IMR-90 (cell line): ENCODE data around the gene FAM47E. TPM values are rescaled to one million over a fixed set of nuclear protein-coding genes. Genes with fewer than 3 reads are reported as not detected.

ENCODE experiments used
- ATAC-seq: fragments of 200-7000 bp; cut with Tn5 transposase; 2 replicates; pipeline ENCODE4 v1.9.1; 2020; ENCODE audit warnings: low read depth, mild to moderate bottlenecking, moderate library complexity
- BruUV-seq: library from RNA; stranded (reverse); fragments of 400-500 nt; replicated peaks from 2 replicates; lab custom pipeline; 2021; lab: Mats Ljungman, UMichigan
- CTCF ChIA-PET: fragments of 300-600 bp; formaldehyde crosslinking; extraction: SDS; loops from one replicate; lab custom pipeline; 2021; ENCODE audit warnings: antibody characterized with exemption; lab: Yijun Ruan, JAX
- POLR2A ChIA-PET: fragments of 300-600 bp; sonication (Branson Sonifier 250); formaldehyde crosslinking; loops from one replicate; lab custom pipeline; 2022; ENCODE audit warnings: antibody characterized with exemption; ENCODE audit not compliant: unreplicated experiment; lab: Charles Lee
- DNase-seq: peaks from one replicate; pipeline ENCODE4 v3.0.0; 2013
- H2AFZ ChIP-seq: replicated peaks from 2 replicates; pipeline ENCODE3; 2013; ENCODE audit warnings: low read length, mild to moderate bottlenecking; ENCODE audit not compliant: poor library complexity
- H2AK5ac ChIP-seq: 2 replicates; pipeline ENCODE4 v1.6.1; 2013; ENCODE audit warnings: low read depth, low read length, inconsistent platforms
- H2AK9ac ChIP-seq: replicated peaks from 2 replicates; pipeline ENCODE3; 2013; ENCODE audit warnings: mild to moderate bottlenecking, low read depth, low read length, moderate library complexity; ENCODE audit not compliant: poor library complexity
- H2BK120ac ChIP-seq: 2 replicates; pipeline ENCODE4 v1.6.1; 2013; ENCODE audit warnings: low read depth, low read length, inconsistent platforms
- H2BK15ac ChIP-seq: 3 replicates; pipeline ENCODE4 v1.6.1; 2013; ENCODE audit warnings: low read depth, low read length, inconsistent platforms
- H2BK20ac ChIP-seq: 2 replicates; pipeline ENCODE4 v1.6.1; 2013; ENCODE audit warnings: low read depth, mild to moderate bottlenecking, inconsistent platforms, low read length, moderate library complexity
- H2BK5ac ChIP-seq: 2 replicates; pipeline ENCODE4 v1.6.1; 2013; ENCODE audit warnings: mild to moderate bottlenecking, low read depth, low read length, inconsistent platforms; ENCODE audit not compliant: poor library complexity, severe bottlenecking
- H3K14ac ChIP-seq: replicated peaks from 2 replicates; pipeline ENCODE4 v1.6.1; 2013; ENCODE audit warnings: low read depth, low read length, inconsistent platforms
- H3K18ac ChIP-seq: 2 replicates; pipeline ENCODE4 v1.6.1; 2013; ENCODE audit warnings: low read depth, low read length, control low read depth
- H3K23ac ChIP-seq: 2 replicates; pipeline ENCODE4 v1.6.1; 2013; ENCODE audit warnings: low read depth, low read length, inconsistent platforms
- H3K27ac ChIP-seq: 2 replicates; pipeline ENCODE4 v1.5.1; 2013; ENCODE audit warnings: mild to moderate bottlenecking, control low read depth, low read length; ENCODE audit not compliant: insufficient read depth
- H3K27me3 ChIP-seq: 2 replicates; pipeline ENCODE4 v1.6.1; 2013; ENCODE audit warnings: low read length; ENCODE audit not compliant: control insufficient read depth, insufficient read depth
- H3K36me3 ChIP-seq: 2 replicates; pipeline ENCODE4 v1.6.1; 2013; ENCODE audit warnings: low read length, mixed read lengths; ENCODE audit not compliant: control insufficient read depth, insufficient read depth
- H3K4ac ChIP-seq: 2 replicates; pipeline ENCODE4 v1.6.1; 2013; ENCODE audit warnings: low read depth, low read length, inconsistent platforms
- H3K4me1 ChIP-seq: 2 replicates; pipeline ENCODE4 v1.6.1; 2013; ENCODE audit warnings: low read length, mixed read lengths; ENCODE audit not compliant: control insufficient read depth, insufficient read depth
- H3K4me2 ChIP-seq: 2 replicates; pipeline ENCODE4 v1.6.1; 2013; ENCODE audit warnings: low read depth, mild to moderate bottlenecking, control low read depth, low read length, moderate library complexity
- H3K4me3 ChIP-seq: 2 replicates; pipeline ENCODE4 v1.5.1; 2013; ENCODE audit warnings: low read depth, mild to moderate bottlenecking, control low read depth, low read length, moderate library complexity; ENCODE audit not compliant: insufficient read depth
- H3K56ac ChIP-seq: 2 replicates; pipeline ENCODE4 v1.6.1; 2013; ENCODE audit warnings: low read length, inconsistent platforms; ENCODE audit not compliant: insufficient read depth; ENCODE audit errors: extremely low read depth
- H3K79me1 ChIP-seq, 2 experiments: 2 replicates each; pipeline ENCODE4 v1.6.1; 2013; ENCODE audit warnings: low read length in 2 of 2, inconsistent platforms in 1 of 2, low read depth in 1 of 2
- H3K9ac ChIP-seq: 2 replicates; pipeline ENCODE4 v1.6.1; 2013; ENCODE audit warnings: low read depth, low read length, control low read depth
- H3K9me1 ChIP-seq: 2 replicates; pipeline ENCODE4 v1.6.1; 2013; ENCODE audit warnings: low read length, inconsistent platforms; ENCODE audit not compliant: insufficient read depth
- H3K9me3 ChIP-seq: 2 replicates; pipeline ENCODE4 v1.6.1; 2013; ENCODE audit warnings: low read length; ENCODE audit not compliant: control insufficient read depth, insufficient read depth
- H4K20me1 ChIP-seq: 2 replicates; pipeline ENCODE4 v1.6.1; 2013; ENCODE audit warnings: low read length, inconsistent platforms; ENCODE audit not compliant: insufficient read depth
- H4K5ac ChIP-seq: 2 replicates; pipeline ENCODE4 v1.6.1; 2013; ENCODE audit warnings: mild to moderate bottlenecking, low read depth, low read length, control low read depth
- H4K8ac ChIP-seq, 2 experiments: 2 replicates each; pipeline ENCODE4 v1.6.1; 2013; ENCODE audit warnings: low read depth in 2 of 2, low read length in 2 of 2, control low read depth in 1 of 2, inconsistent platforms in 1 of 2
- H4K91ac ChIP-seq: 2 replicates; pipeline ENCODE4 v1.6.1; 2013; ENCODE audit warnings: low read depth, low read length, inconsistent platforms; ENCODE audit not compliant: insufficient read depth
- CEBPB ChIP-seq: IDR thresholded peaks from 2 replicates; pipeline ENCODE4 v1.6.1; 2012; ENCODE audit warnings: low read depth, low read length, improper control_type of control experiment
- CHD1 ChIP-seq: IDR thresholded peaks from 2 replicates; pipeline ENCODE4 v1.6.1; 2012; ENCODE audit warnings: low read depth, low read length, improper control_type of control experiment
- FOS ChIP-seq: fragments of 150-350 bp; IDR thresholded peaks from 2 replicates; pipeline ENCODE4 v1.6.1; 2016; ENCODE audit warnings: low read depth, low read length
- MAFK ChIP-seq: IDR thresholded peaks from 2 replicates; pipeline ENCODE4 v1.6.1; 2012; ENCODE audit warnings: low read depth, low read length, improper control_type of control experiment
- MAZ ChIP-seq: IDR thresholded peaks from 2 replicates; pipeline ENCODE4 v1.6.1; 2012; ENCODE audit warnings: low read depth, mild to moderate bottlenecking, low read length, improper control_type of control experiment, moderate library complexity, borderline replicate concordance
- MXI1 ChIP-seq: IDR thresholded peaks from 2 replicates; pipeline ENCODE4 v1.6.1; 2012; ENCODE audit warnings: low read depth, mild to moderate bottlenecking, low read length, moderate library complexity, borderline replicate concordance
- NFE2L2 ChIP-seq: fragments of 150-350 bp; IDR thresholded peaks from 2 replicates; pipeline ENCODE4 v1.6.1; 2016; ENCODE audit warnings: low read depth, mild to moderate bottlenecking, low read length
- RCOR1 ChIP-seq: IDR thresholded peaks from 2 replicates; pipeline ENCODE4 v1.6.1; 2012; ENCODE audit warnings: mild to moderate bottlenecking, low read length, improper control_type of control experiment; ENCODE audit not compliant: insufficient replicate concordance
- SMC3 ChIP-seq: fragments of 150-350 bp; IDR thresholded peaks from 2 replicates; pipeline ENCODE4 v1.6.1; 2016; ENCODE audit warnings: low read depth, mild to moderate bottlenecking, antibody characterized with exemption, low read length, moderate library complexity
- WGBS, 2 experiments: methylation state at CpG; one replicate each; pipeline versions ENCODE4 v1.1.5 to v1.1.7; 2013; ENCODE audit warnings: missing lambda C conversion rate in 2 of 2; ENCODE audit not compliant: insufficient read length in 1 of 2; ENCODE audit errors: extremely low coverage in 2 of 2; 5-methylcytosine and 5-hydroxymethylcytosine counted together
- dilution Hi-C: fragments of 300-500 bp; cut with HindIII; formaldehyde crosslinking; loops from one replicate; pipeline ENCODE4 v1.14.3; 2018; ENCODE audit warnings: low sequenced_read_pairs; ENCODE audit not compliant: unreplicated experiment
- in situ Hi-C: fragments of 300-500 bp; cut with MboI; formaldehyde crosslinking; loops from 3 replicates; pipeline ENCODE4 v1.14.3; 2019; ENCODE audit warnings: low sequenced_read_pairs, inconsistent platforms, mixed read lengths
- intact Hi-C: fragments of 100-400 bp; cut with micrococcal nuclease; formaldehyde crosslinking; loops from 2 replicates; pipeline ENCODE4 v1.10.0; 2022
- polyA plus RNA-seq, 3 experiments: library from polyadenylated mRNA; depleted of rRNA; stranded (reverse); fragments of >200 nt; gene quantifications; 2 replicates each; pipeline ENCODE4 v1.2.3, GENCODE V29; 2012; ENCODE audit warnings: low replicate concordance in 1 of 3
- total RNA-seq: library from RNA; depleted of rRNA; stranded (reverse); fragments of >200 nt; gene quantifications from 2 replicates; pipeline ENCODE4 v1.2.3, GENCODE V29; 2012
- TF ChIP-seq, protein P1 (sequence below): fragments of 150-350 bp; IDR thresholded peaks from 2 replicates; pipeline ENCODE4 v1.6.1; 2016; ENCODE audit warnings: low read depth, mild to moderate bottlenecking, low read length, moderate library complexity, borderline replicate concordance
- TF ChIP-seq, protein P2 (sequence below): conservative IDR thresholded peaks from 2 replicates; pipeline ENCODE4 v1.5.1; 2012; ENCODE audit warnings: mild to moderate bottlenecking, low read depth, low read length, improper control_type of control experiment

FAM47E gene
- total and polyA plus RNA-seq, 2 of the 4 experiments (the other 2 are of a cell fraction): 0.05 TPM; not detected in 1

DNA sequence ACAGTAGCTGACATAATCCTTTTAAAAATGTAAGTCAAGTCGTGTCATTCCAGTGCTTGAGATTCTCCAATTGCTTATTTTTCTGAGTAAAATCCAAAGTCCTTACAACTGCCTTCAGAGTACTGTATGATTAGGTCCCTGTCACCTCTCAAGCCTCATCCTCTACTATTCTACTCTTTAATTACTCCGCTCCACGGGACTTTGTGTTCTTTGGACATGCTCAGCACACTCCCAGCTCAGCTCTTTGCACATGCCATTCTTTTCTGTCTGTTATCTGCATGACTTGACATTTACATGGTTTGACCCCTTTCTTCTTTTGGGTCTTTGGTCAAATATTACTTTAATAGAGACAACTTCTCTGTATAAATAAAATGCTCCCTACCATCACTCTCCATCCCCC lies 15.1 kb downstream of the FAM47E start:
- Histone ChIP-seq H3K79me1 (no peaks in the 10 kb centered on the region), H3K4ac (no peak overlapping the region), H2BK20ac (no peak overlapping the region), H3K14ac (no peak overlapping the region), H4K91ac (no peak overlapping the region), H3K9me3 (no peaks in the 10 kb centered on the region), H3K23ac (no peak overlapping the region), H3K9ac (no peak overlapping the region), H3K27ac (no peak overlapping the region), H2AK9ac (no peak overlapping the region), H3K18ac (no peak overlapping the region), H3K4me1 (no peaks in the 10 kb centered on the region), H3K9me1 (no peaks in the 10 kb centered on the region), H3K4me2 (no peak overlapping the region), H3K4me3 (no peak overlapping the region), H2BK15ac (no peak overlapping the region), H3K27me3 (peaks cover 41% of the 10 kb centered on the region), H3K56ac (no peak overlapping the region), H4K5ac (no peak overlapping the region), H2AFZ (no peak overlapping the region), H4K8ac (no peak overlapping the region), H4K20me1 (no peaks in the 10 kb centered on the region), H2BK5ac (no peak overlapping the region), H2BK120ac (no peak overlapping the region), H2AK5ac (no peak overlapping the region), H3K36me3 (no peaks in the 10 kb centered on the region)
- dilution Hi-C loops (no loop called here), intact Hi-C loops (no loop called here), in situ Hi-C loops (no loop called here)
- no TSS peak for BruUV-seq
- DNase-seq (no peak), ATAC-seq (no peak)
- ChIA-PET CTCF (no interaction called here), POLR2A (no interaction called here)
- 0% methylated on average over 1 of the region's 3 CpGs; no CpG with 5 or more reads in 1 of the 2 experiments for WGBS, 2 experiments
- TF ChIP-seq MAZ: no peak
- no peak for TF ChIP-seq MAFK
- TF ChIP-seq MXI1: no peak
- TF ChIP-seq, protein P1, sequence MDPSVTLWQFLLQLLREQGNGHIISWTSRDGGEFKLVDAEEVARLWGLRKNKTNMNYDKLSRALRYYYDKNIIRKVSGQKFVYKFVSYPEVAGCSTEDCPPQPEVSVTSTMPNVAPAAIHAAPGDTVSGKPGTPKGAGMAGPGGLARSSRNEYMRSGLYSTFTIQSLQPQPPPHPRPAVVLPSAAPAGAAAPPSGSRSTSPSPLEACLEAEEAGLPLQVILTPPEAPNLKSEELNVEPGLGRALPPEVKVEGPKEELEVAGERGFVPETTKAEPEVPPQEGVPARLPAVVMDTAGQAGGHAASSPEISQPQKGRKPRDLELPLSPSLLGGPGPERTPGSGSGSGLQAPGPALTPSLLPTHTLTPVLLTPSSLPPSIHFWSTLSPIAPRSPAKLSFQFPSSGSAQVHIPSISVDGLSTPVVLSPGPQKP: no peak
- TF ChIP-seq NFE2L2: no peak
- no peak for TF ChIP-seq CEBPB
- TF ChIP-seq FOS: no peak
- TF ChIP-seq SMC3: no peak
- TF ChIP-seq, protein P2, sequence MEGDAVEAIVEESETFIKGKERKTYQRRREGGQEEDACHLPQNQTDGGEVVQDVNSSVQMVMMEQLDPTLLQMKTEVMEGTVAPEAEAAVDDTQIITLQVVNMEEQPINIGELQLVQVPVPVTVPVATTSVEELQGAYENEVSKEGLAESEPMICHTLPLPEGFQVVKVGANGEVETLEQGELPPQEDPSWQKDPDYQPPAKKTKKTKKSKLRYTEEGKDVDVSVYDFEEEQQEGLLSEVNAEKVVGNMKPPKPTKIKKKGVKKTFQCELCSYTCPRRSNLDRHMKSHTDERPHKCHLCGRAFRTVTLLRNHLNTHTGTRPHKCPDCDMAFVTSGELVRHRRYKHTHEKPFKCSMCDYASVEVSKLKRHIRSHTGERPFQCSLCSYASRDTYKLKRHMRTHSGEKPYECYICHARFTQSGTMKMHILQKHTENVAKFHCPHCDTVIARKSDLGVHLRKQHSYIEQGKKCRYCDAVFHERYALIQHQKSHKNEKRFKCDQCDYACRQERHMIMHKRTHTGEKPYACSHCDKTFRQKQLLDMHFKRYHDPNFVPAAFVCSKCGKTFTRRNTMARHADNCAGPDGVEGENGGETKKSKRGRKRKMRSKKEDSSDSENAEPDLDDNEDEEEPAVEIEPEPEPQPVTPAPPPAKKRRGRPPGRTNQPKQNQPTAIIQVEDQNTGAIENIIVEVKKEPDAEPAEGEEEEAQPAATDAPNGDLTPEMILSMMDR: no peak
- TF ChIP-seq CHD1: no peak
- no peak for TF ChIP-seq RCOR1
